NCI-H345 (cell line): ENCODE results near the gene EDC3.
"Not testable (repeated sequence)": the region's sequence is repeated elsewhere in the genome, so short reads cannot be mapped to it uniquely, and the experiment has no call there.

Experiments
- DNase-seq: peaks from one replicate; lab custom pipeline; 2025; lab: John Stamatoyannopoulos, UW

The EDC3 gene, protein sequence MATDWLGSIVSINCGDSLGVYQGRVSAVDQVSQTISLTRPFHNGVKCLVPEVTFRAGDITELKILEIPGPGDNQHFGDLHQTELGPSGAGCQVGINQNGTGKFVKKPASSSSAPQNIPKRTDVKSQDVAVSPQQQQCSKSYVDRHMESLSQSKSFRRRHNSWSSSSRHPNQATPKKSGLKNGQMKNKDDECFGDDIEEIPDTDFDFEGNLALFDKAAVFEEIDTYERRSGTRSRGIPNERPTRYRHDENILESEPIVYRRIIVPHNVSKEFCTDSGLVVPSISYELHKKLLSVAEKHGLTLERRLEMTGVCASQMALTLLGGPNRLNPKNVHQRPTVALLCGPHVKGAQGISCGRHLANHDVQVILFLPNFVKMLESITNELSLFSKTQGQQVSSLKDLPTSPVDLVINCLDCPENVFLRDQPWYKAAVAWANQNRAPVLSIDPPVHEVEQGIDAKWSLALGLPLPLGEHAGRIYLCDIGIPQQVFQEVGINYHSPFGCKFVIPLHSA

DNA sequence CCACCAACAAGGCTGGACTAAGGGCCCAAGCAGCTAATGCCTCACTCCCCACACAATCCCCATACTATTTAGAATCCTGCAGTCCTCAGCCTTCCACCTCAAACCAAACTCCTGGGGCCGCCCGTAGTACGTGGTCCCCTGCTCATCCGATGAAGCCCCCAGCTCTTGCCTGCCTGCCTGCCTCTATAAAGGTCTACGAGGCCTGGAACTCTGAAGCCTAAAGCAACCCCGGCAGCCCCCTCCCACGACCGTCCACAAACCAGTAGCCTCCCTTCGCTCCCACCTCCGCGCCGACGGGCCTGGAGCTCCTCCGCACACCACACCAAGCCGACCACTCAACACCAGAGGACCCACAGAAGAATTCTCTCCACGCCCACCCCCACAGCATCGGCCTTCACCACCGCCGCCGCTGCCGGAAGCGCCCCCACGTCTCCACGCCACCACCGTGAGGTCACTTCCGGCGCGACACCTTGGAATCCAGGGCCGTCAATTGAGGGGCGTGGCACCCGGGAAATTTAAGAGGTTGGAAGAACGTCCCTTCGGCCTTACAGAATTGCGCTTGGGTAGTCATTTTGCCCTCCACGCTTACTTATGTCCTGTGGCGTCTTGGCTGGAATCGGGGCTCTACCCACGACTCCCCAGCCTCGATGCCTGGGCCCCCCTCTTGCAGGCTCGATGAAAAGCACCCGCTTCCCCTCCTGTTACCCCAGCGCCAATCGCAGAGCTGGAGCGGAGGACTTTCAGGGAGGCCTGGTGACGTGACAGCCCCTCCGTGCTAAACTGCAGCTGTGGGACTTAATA is at the start of gene EDC3:
Gene EDC3, minus strand, starts transcription at position 428 of the 801 bp plus-strand sequence. CDS start 20,900 bp downstream, outside the sequence.
- peak; percentile 85 for DNase-seq

GRCh38 chr15:74742422-74742821 is 46.6 kb upstream of the EDC3 start:
- DNase-seq: no peak

DNA sequence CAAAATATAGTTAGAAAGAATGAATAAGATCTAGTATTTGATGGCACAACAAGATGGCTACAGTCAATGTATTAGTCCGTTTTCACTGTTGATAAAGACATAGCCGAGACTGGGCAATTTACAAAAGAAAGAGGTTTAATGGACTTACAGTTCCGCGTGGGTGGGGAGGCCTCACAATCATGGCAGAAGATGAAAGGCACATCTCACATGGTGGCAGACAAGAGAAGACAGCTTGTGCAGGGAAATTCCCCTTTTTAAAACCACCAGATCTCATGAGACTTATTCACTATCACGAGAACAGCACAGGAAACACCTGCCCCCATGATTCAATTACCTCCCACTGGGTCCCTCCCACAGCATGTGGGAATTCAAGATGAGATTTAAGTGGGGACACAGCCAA is 42.4 kb upstream of the EDC3 start:
- not testable (repeated sequence) for DNase-seq

DNA sequence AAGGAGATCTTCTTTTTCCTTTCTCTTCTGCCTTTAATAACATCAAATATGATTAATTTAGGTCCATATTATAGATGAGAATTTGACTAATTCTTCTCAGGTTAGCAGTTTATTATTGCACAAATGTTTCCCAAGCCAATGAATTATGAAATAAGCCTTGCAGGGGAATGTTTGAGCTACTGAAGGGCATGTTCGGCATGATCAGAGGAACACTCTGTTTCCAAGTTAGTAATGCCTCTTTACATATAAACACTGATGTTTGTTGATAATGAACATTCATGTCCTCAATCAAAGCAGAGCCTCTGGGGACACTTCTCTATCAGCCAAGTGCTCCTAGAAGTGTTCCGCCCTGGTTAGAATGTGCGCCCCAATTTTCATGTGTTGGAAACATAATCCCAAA is 39.5 kb upstream of the EDC3 start:
- no peak for DNase-seq

- no peak for DNase-seq
These were observed 37.4 kb upstream of the EDC3 start for GRCh38 chr15:74733269-74733668.

DNA sequence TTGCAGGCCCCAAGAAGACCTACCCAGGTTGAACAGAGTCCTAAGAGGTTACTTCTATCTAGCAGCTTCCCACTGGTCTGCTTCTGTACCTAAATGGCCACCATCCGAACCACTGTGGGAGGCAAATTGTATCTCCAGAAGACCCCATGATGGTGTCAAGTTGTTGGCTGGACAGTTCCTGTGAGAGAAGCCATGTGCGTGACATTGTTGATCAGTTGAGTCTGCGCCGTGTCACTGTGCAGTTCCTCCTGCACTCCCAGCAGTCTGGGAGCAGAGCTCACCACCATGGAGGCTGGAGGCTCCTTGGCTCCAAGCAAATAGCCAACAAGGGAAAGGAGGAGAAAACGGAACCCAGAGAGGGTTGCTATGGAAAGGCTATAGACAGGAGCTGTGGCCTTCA is 37.0 kb upstream of the EDC3 start:
- no peak for DNase-seq

DNA sequence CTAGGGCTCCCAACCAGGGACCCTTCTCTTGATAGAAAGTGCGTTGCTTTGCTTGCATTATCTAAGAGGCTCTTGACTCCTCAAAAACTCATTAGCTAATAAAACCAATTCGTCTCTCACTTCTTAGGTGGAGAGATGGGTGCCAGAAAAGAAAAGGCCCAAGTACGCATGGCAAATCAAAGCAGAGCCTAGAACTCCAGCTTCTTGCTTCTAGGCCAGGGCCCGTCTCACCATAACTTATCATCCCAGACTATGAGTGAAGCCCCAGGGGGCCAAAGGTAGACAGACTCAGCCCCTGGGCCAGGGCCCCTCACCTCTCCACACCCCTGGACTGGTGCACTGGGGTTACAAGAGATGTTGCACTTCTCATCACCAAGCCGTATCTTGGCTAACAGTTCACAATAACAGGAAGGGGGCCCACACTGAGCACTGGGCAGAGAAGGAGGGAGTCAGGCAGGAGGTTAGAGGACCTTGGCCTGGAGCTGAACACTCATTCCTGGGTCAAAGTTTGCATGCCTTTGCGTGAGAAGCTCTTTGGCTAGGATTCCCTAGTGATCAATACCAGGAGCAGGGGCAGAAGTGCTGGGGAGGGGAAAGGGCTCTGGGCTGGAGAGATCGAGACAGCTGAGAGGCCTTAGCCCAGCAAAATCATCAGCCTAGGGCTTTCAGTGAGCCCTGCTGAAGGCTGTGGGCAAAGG is 34.9 kb upstream of the EDC3 start:
- no peak for DNase-seq

GRCh38 chr15:74729372-74729771 is 33.5 kb upstream of the EDC3 start:
- not testable (repeated sequence) for DNase-seq

- DNase-seq: not testable (repeated sequence)
These were observed 32.9 kb upstream of the EDC3 start for GRCh38 chr15:74728699-74729098.

DNA sequence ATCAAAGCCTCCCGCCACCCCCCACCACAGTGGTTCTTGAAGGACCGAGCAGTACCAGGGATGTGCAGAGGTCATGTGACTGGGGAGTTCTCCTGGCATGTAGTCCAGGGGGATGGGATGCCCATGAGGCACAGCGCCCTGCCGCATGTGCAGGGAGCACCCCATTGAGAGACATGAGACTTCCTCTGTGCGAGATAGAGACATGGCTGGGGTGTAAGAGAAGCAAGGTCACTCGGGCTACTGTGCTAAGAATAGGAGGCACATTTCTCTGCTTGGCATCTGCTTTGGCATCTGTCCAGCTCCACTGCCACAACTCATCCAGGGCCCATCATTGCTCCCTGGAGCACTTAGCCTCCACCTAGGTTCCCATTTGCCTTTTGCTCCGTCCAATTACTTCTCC is 31.9 kb upstream of the EDC3 start:
- DNase-seq: peak; percentile 61

DNA sequence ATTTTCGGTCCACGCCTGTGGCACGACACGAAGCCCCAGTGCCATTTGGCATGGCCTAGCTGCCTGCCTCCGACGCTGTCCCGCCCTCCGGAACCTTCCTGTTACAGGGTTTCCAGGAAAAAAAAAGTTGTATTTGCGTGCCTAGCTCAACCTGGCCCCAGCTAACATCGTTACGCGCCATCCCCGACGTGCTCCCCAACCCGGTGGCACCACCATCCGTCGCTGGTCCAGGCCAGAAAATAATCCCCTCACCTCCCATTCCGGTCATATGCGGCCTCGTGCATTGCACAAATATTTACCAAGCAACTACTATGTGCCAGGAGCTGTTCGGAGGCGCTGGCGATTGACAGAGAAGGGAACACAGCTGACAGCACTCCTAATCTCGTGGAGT is 30.9 kb upstream of the EDC3 start:
- no peak for DNase-seq

DNA sequence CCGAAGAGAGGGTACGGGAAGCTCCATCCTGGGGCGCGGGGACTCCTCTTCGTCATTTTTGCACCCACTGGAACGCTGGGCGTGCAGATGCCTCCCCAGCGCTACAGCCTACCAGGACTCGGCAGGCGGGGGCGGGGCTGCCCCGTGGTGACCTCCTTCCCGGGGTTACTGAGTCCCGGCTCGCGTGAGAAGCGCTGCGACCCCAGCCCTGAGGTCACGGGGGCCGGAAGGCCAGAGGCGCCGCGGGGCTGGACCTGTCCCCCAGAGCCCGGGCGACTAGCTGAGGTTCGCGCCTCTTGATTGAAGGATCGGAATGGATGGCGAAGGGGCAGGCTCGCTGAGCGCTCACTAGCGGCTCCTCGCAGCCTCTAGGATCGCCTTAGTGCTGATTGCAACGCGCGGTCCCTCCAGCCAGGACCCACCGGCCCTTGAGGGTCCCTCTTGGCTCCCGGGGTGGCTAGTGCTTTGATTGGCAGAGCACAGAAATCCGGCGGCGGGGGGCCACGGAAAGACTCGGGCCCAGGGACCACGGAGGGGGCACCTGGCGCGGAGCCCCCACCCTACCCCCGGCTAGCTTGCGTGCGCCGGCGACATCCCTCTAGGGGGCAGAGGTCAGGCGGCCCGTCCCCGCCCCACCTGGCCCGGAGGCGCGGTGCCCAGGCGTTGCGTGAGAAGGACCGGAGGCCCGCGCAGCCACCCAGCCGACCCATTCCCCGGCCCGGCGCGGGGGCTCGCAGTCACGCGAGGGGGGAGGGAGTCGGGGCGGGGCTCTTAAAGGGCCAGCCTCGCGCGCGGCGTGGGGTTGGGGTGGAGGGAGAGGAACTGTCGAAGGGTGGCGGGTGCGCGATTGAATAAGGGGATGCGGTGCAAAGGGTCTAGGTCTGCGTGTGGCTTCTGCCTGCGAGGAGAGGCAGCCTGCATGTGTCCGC is 30.3 kb upstream of the EDC3 start:
- DNase-seq: peak; percentile 17

GRCh38 chr15:74725225-74725774 is 29.5 kb upstream of the EDC3 start, which contains the start of gene CYP1A1:
Gene CYP1A1 (minus strand): TSS chr15:74725528. CDS start chr15:74723097, 2,431 bp downstream.
- peak; percentile 53 for DNase-seq

GRCh38 chr15:74724570-74725224 is 28.9 kb upstream of the EDC3 start:
- no peak for DNase-seq

DNA sequence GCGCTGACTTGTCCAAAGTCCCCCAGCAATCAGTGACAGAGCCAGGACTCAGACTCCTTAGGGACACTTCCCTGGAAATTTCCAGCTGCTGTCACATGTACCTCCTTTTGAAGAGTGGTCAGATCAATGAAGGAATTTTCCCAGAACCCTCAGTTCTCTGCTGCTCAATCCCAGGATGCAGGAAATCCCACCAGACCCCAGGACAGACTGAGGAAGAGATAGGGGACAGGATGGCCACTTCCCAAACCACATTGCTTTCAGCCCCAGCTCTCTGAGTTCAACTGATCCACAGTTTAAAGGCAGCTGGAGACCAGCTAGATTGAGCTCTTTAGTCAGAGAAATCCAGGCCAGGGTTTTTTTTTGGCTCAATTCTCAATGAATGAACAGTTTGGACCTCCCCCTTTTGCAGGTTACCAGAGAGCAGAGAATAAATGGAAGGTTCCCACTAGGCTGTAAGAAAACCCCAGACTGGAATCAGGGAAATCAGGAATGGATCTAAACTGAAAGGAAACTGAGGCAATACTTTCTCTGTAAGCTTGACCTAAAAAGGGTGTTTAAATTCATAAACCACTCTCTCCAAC is 28.0 kb upstream of the EDC3 start:
- peak; percentile 71 for DNase-seq

GRCh38 chr15:74723187-74723586 is 27.4 kb upstream of the EDC3 start:
- DNase-seq: no peak

- DNase-seq: no peak
These were observed 26.8 kb upstream of the EDC3 start for GRCh38 chr15:74722591-74722990.

- no peak for DNase-seq
These were observed 20.8 kb upstream of the EDC3 start for GRCh38 chr15:74716651-74717050.

GRCh38 chr15:74712311-74712710 is 16.5 kb upstream of the EDC3 start:
- no peak for DNase-seq
